Measurements from ENCODE around the gene LANCL2.
"Not testable (repeated sequence)": the region's sequence is repeated elsewhere in the genome, so short reads cannot be mapped to it uniquely, and the experiment has no call there.

The LANCL2 gene

GRCh38 chr7:55365205-55365674, at the start of gene LANCL2:
Gene LANCL2 (plus strand): TSS chr7:55365337. CDS start chr7:55366026, 689 bp downstream.
- in situ Hi-C loops (cut with MboI; ENCODE audit: low sequenced_read_pairs) = no loop called here

- in situ Hi-C loops (cut with MboI; ENCODE audit: low sequenced_read_pairs) = no loop called here
Measured at GRCh38 chr7:55325371-55325792, 39.8 kb upstream of the LANCL2 start.

GRCh38 chr7:55326081-55326835, 38.9 kb upstream of the LANCL2 start:
- in situ Hi-C loops (cut with MboI; ENCODE audit: low sequenced_read_pairs) = no loop called here

- in situ Hi-C loops (cut with MboI; ENCODE audit: low sequenced_read_pairs) = no loop called here
Measured at GRCh38 chr7:55326945-55327626, 38.1 kb upstream of the LANCL2 start.

- in situ Hi-C loops (cut with MboI; ENCODE audit: low sequenced_read_pairs) = no loop called here
Measured at GRCh38 chr7:55335151-55335550, 30.0 kb upstream of the LANCL2 start.

GRCh38 chr7:55335786-55336185, 29.4 kb upstream of the LANCL2 start:
- in situ Hi-C loops (cut with MboI; ENCODE audit: low sequenced_read_pairs) = no loop called here

GRCh38 chr7:55336540-55336939, 28.6 kb upstream of the LANCL2 start:
- in situ Hi-C loops (cut with MboI; ENCODE audit: low sequenced_read_pairs) = no loop called here

- in situ Hi-C loops (cut with MboI; ENCODE audit: low sequenced_read_pairs) = no loop called here
Measured at GRCh38 chr7:55339033-55340000, 25.8 kb upstream of the LANCL2 start.

GRCh38 chr7:55342216-55342871, 22.8 kb upstream of the LANCL2 start:
- in situ Hi-C loops (cut with MboI; ENCODE audit: low sequenced_read_pairs) = no loop called here

- in situ Hi-C loops (cut with MboI; ENCODE audit: low sequenced_read_pairs) = no loop called here
Measured at GRCh38 chr7:55343002-55343781, 21.9 kb upstream of the LANCL2 start.

- in situ Hi-C loops (cut with MboI; ENCODE audit: low sequenced_read_pairs) = no loop called here
Measured at GRCh38 chr7:55343860-55344606, 21.1 kb upstream of the LANCL2 start.

GRCh38 chr7:55344840-55345239, 20.3 kb upstream of the LANCL2 start:
- in situ Hi-C loops (cut with MboI; ENCODE audit: low sequenced_read_pairs) = no loop called here

- in situ Hi-C loops (cut with MboI; ENCODE audit: low sequenced_read_pairs) = no loop called here
Measured at GRCh38 chr7:55345292-55345691, 19.8 kb upstream of the LANCL2 start.

GRCh38 chr7:55348502-55348901, 16.6 kb upstream of the LANCL2 start:
- in situ Hi-C loops (cut with MboI; ENCODE audit: low sequenced_read_pairs) = no loop called here

- in situ Hi-C loops (cut with MboI; ENCODE audit: low sequenced_read_pairs) = no loop called here
Measured at GRCh38 chr7:55349121-55349520, 16.0 kb upstream of the LANCL2 start.

GRCh38 chr7:55350281-55350680, 14.9 kb upstream of the LANCL2 start:
- in situ Hi-C loops (cut with MboI; ENCODE audit: low sequenced_read_pairs) = no loop called here

GRCh38 chr7:55351263-55351662, 13.9 kb upstream of the LANCL2 start:
- in situ Hi-C loops (cut with MboI; ENCODE audit: low sequenced_read_pairs) = no loop called here

GRCh38 chr7:55352947-55353273, 12.2 kb upstream of the LANCL2 start:
- in situ Hi-C loops (cut with MboI; ENCODE audit: low sequenced_read_pairs) = not testable (repeated sequence)

- in situ Hi-C loops (cut with MboI; ENCODE audit: low sequenced_read_pairs) = no loop called here
Measured at GRCh38 chr7:55360486-55360885, 4.7 kb upstream of the LANCL2 start.

Measured in HL-60/S4 treated with retinoic acid at 250 ng/mL for 4 days and 3 days (cell line).